GM12864 (cell line): ENCODE results near the gene VTA1.
"Not testable (repeated sequence)": the region's sequence is repeated elsewhere in the genome, so short reads cannot be mapped to it uniquely, and the experiment has no call there.

ENCODE experiments used
- DNase-seq: peaks from one replicate; pipeline ENCODE4 v3.0.0-alpha.2; 2011; ENCODE audit warnings: low read depth
- H3K4me3 ChIP-seq: 2 replicates; pipeline ENCODE4 v1.5.1; 2011; ENCODE audit warnings: mild to moderate bottlenecking, low read depth, low read length, control low read depth
- CTCF ChIP-seq: IDR thresholded peaks from 2 replicates; pipeline ENCODE4 v1.5.1; 2011; ENCODE audit warnings: low read depth, mild to moderate bottlenecking, moderate library complexity, low read length, control low read depth, inconsistent platforms; ENCODE audit errors: missing control alignments

The VTA1 gene

GRCh38 chr6:142130814-142131213 is 16.2 kb upstream of the VTA1 start:
- no peak for TF ChIP-seq CTCF
- no peak for DNase-seq
- H3K4me3 ChIP-seq, result no peak overlapping the region

GRCh38 chr6:142132625-142133024 is 14.4 kb upstream of the VTA1 start, which contains the start of gene GJE1:
GJE1 (plus strand) TSS chr6:142132925; CDS start chr6:142133159, 234 bp downstream.
- no peak for TF ChIP-seq CTCF
- H3K4me3 ChIP-seq, result no peak within 1 kb of the TSS
- no peak for DNase-seq

- DNase-seq, result no peak
- TF ChIP-seq CTCF, result no peak
- H3K4me3 ChIP-seq, result no peak overlapping the region
Observed at GRCh38 chr6:142138876-142139275, 8.2 kb upstream of the VTA1 start.

GRCh38 chr6:142141531-142141930 is 5.5 kb upstream of the VTA1 start:
- not testable (repeated sequence) for DNase-seq, H3K4me3 ChIP-seq

- no peak for TF ChIP-seq CTCF
- no peak overlapping the region for H3K4me3 ChIP-seq
- no peak for DNase-seq
Observed at GRCh38 chr6:142152746-142153145, 5.7 kb downstream of the VTA1 start.

GRCh38 chr6:142153196-142153595 is 6.1 kb downstream of the VTA1 start:
- TF ChIP-seq CTCF, result no peak
- H3K4me3 ChIP-seq, result no peak overlapping the region
- DNase-seq, result no peak

- no peak for TF ChIP-seq CTCF
- no peak for DNase-seq
- no peak overlapping the region for H3K4me3 ChIP-seq
Observed at GRCh38 chr6:142154336-142154735, 7.3 kb downstream of the VTA1 start.

- H3K4me3 ChIP-seq, result no peak overlapping the region
- TF ChIP-seq CTCF, result no peak
- no peak for DNase-seq
Observed at GRCh38 chr6:142155091-142155490, 8.0 kb downstream of the VTA1 start.
